KMS-11 (cell line): Measurements from ENCODE around the gene MTRR.

ENCODE experiments used
- H2AFZ ChIP-seq: fragments of 200-600 bp; sonication (generic); 2 replicates; pipeline ENCODE4 v1.6.1; 2016; ENCODE audit warnings: antibody characterized with exemption, mixed run types, low read depth
- H3K27ac ChIP-seq: fragments of 200-600 bp; sonication (generic); 2 replicates; pipeline ENCODE4 v1.6.1; 2016; ENCODE audit warnings: mild to moderate bottlenecking, mixed run types
- H3K27me3 ChIP-seq: fragments of 200-600 bp; sonication (generic); 2 replicates; pipeline ENCODE4 v1.6.1; 2017; ENCODE audit warnings: mild to moderate bottlenecking, low read depth, mixed run types, moderate library complexity; ENCODE audit not compliant: insufficient read depth
- H3K36me3 ChIP-seq: fragments of 200-600 bp; sonication (generic); 2 replicates; pipeline ENCODE4 v1.6.1; 2017; ENCODE audit warnings: mild to moderate bottlenecking, mixed run types; ENCODE audit not compliant: insufficient read depth
- H3K4me1 ChIP-seq: fragments of 200-600 bp; sonication (generic); 2 replicates; pipeline ENCODE4 v1.6.1; 2016; ENCODE audit warnings: mild to moderate bottlenecking, low read depth, mixed run types; ENCODE audit not compliant: poor library complexity, severe bottlenecking
- H3K4me2 ChIP-seq: fragments of 200-600 bp; sonication (generic); 2 replicates; pipeline ENCODE4 v1.7.0; 2016; ENCODE audit warnings: mild to moderate bottlenecking, mixed run types
- H3K4me3 ChIP-seq: fragments of 200-600 bp; sonication (generic); IDR thresholded peaks from 2 replicates; pipeline ENCODE4 v1.6.1; 2017; ENCODE audit warnings: low read depth, low read length, mixed read lengths; ENCODE audit not compliant: insufficient read depth
- H3K79me2 ChIP-seq: fragments of 200-600 bp; sonication (generic); 2 replicates; pipeline ENCODE4 v1.6.1; 2016; ENCODE audit warnings: low read depth, mixed run types; ENCODE audit not compliant: insufficient read depth
- H3K9ac ChIP-seq: fragments of 200-600 bp; sonication (generic); 2 replicates; pipeline ENCODE4 v1.6.1; 2016; ENCODE audit warnings: mild to moderate bottlenecking, mixed run types
- H4K20me1 ChIP-seq: fragments of 200-600 bp; sonication (generic); 2 replicates; pipeline ENCODE4 v1.6.1; 2016; ENCODE audit warnings: mild to moderate bottlenecking, mixed run types; ENCODE audit not compliant: insufficient read depth
- CTCF ChIP-seq: fragments of 200-600 bp; sonication (generic); conservative IDR thresholded peaks from 2 replicates; pipeline ENCODE4 v1.6.1; 2017; ENCODE audit warnings: low read depth, mild to moderate bottlenecking, antibody characterized with exemption, low read length, moderate library complexity, mixed read lengths

Gene MTRR

GRCh38 chr5:7888901-7889300 lies 20.0 kb downstream of the MTRR start:
- no peak overlapping the region for H3K9ac ChIP-seq
- H3K4me2 ChIP-seq, result no peak overlapping the region
- H3K4me3 ChIP-seq, result no peak overlapping the region
- H3K27ac ChIP-seq, result no peak overlapping the region
- peaks cover 49% of the 10 kb centered on the region for H3K79me2 ChIP-seq
- H3K36me3 ChIP-seq, result peaks cover 35% of the 10 kb centered on the region
- H3K4me1 ChIP-seq, result peaks cover 40% of the 10 kb centered on the region
- peaks cover 24% of the 10 kb centered on the region for H4K20me1 ChIP-seq
- no peak for TF ChIP-seq CTCF
- no peaks in the 10 kb centered on the region for H3K27me3 ChIP-seq
- no peak overlapping the region for H2AFZ ChIP-seq

- H3K27ac ChIP-seq, result peak overlapping the region; percentile 10; the same call in 1 of the 2 replicates
Measured at GRCh38 chr5:7894439-7894838, 25.5 kb downstream of the MTRR start.

GRCh38 chr5:7894860-7895259 lies 25.9 kb downstream of the MTRR start:
- no peaks in the 10 kb centered on the region for H3K27me3 ChIP-seq
- H3K27ac ChIP-seq, result peak overlapping the region; percentile 10; the same call in 1 of the 2 replicates
- H3K4me1 ChIP-seq, result peaks cover 43% of the 10 kb centered on the region
- no peak overlapping the region for H2AFZ ChIP-seq
- H3K9ac ChIP-seq, result no peak overlapping the region
- H4K20me1 ChIP-seq, result peaks cover 14% of the 10 kb centered on the region; the same call in 1 of the 2 replicates
- no peak for TF ChIP-seq CTCF
- peaks cover 46% of the 10 kb centered on the region; the same call in 1 of the 2 replicates for H3K36me3 ChIP-seq
- peaks cover 9% of the 10 kb centered on the region; the same call in 1 of the 2 replicates for H3K79me2 ChIP-seq
- H3K4me3 ChIP-seq, result no peak overlapping the region
- H3K4me2 ChIP-seq, result peak overlapping the region; percentile 35

More at GRCh38 chr5:7894439-7894838, 25.5 kb downstream of the MTRR start:
- peaks cover 50% of the 10 kb centered on the region; the same call in 1 of the 2 replicates for H3K36me3 ChIP-seq
- TF ChIP-seq CTCF, result no peak
- H3K27me3 ChIP-seq, result no peaks in the 10 kb centered on the region
- no peak overlapping the region for H3K4me3 ChIP-seq
- no peak overlapping the region for H2AFZ ChIP-seq
- H4K20me1 ChIP-seq, result peaks cover 14% of the 10 kb centered on the region; the same call in 1 of the 2 replicates
- H3K79me2 ChIP-seq, result peaks cover 13% of the 10 kb centered on the region; the same call in 1 of the 2 replicates
- H3K4me2 ChIP-seq, result peak overlapping the region; percentile 35
- peaks cover 43% of the 10 kb centered on the region for H3K4me1 ChIP-seq
- no peak overlapping the region for H3K9ac ChIP-seq

GRCh38 chr5:7897014-7897600 lies 28.2 kb downstream of the MTRR start:
- H3K79me2 ChIP-seq, result 0 out of 2 replicates have a peak, but pooled peaks cover 9% of the 10 kb centered on the region
- no peak overlapping the region for H3K4me2 ChIP-seq
- H3K4me3 ChIP-seq, result no peak overlapping the region
- peaks cover 33% of the 10 kb centered on the region for H3K4me1 ChIP-seq
- H3K27me3 ChIP-seq, result no peaks in the 10 kb centered on the region
- H4K20me1 ChIP-seq, result peaks cover 14% of the 10 kb centered on the region; the same call in 1 of the 2 replicates
- no peak overlapping the region for H3K27ac ChIP-seq
- TF ChIP-seq CTCF, result peak; percentile 31; the same call in 1 of the 2 replicates
- H3K9ac ChIP-seq, result no peak overlapping the region
- peaks cover 43% of the 10 kb centered on the region; the same call in 1 of the 2 replicates for H3K36me3 ChIP-seq
- H2AFZ ChIP-seq, result no peak overlapping the region
